KMS-11 (cell line): Measurements from ENCODE around the gene SSPN.

Source experiments
- H2AFZ ChIP-seq: fragments of 200-600 bp; sonication (generic); 2 replicates; pipeline ENCODE4 v1.6.1; 2016; ENCODE audit warnings: antibody characterized with exemption, mixed run types, low read depth
- H3K27ac ChIP-seq: fragments of 200-600 bp; sonication (generic); 2 replicates; pipeline ENCODE4 v1.6.1; 2016; ENCODE audit warnings: mild to moderate bottlenecking, mixed run types
- H3K27me3 ChIP-seq: fragments of 200-600 bp; sonication (generic); 2 replicates; pipeline ENCODE4 v1.6.1; 2017; ENCODE audit warnings: mild to moderate bottlenecking, low read depth, mixed run types, moderate library complexity; ENCODE audit not compliant: insufficient read depth
- H3K36me3 ChIP-seq: fragments of 200-600 bp; sonication (generic); 2 replicates; pipeline ENCODE4 v1.6.1; 2017; ENCODE audit warnings: mild to moderate bottlenecking, mixed run types; ENCODE audit not compliant: insufficient read depth
- H3K4me1 ChIP-seq: fragments of 200-600 bp; sonication (generic); 2 replicates; pipeline ENCODE4 v1.6.1; 2016; ENCODE audit warnings: mild to moderate bottlenecking, low read depth, mixed run types; ENCODE audit not compliant: poor library complexity, severe bottlenecking
- H3K4me2 ChIP-seq: fragments of 200-600 bp; sonication (generic); 2 replicates; pipeline ENCODE4 v1.7.0; 2016; ENCODE audit warnings: mild to moderate bottlenecking, mixed run types
- H3K4me3 ChIP-seq: fragments of 200-600 bp; sonication (generic); IDR thresholded peaks from 2 replicates; pipeline ENCODE4 v1.6.1; 2017; ENCODE audit warnings: low read depth, low read length, mixed read lengths; ENCODE audit not compliant: insufficient read depth
- H3K79me2 ChIP-seq: fragments of 200-600 bp; sonication (generic); 2 replicates; pipeline ENCODE4 v1.6.1; 2016; ENCODE audit warnings: low read depth, mixed run types; ENCODE audit not compliant: insufficient read depth
- H3K9ac ChIP-seq: fragments of 200-600 bp; sonication (generic); 2 replicates; pipeline ENCODE4 v1.6.1; 2016; ENCODE audit warnings: mild to moderate bottlenecking, mixed run types
- H4K20me1 ChIP-seq: fragments of 200-600 bp; sonication (generic); 2 replicates; pipeline ENCODE4 v1.6.1; 2016; ENCODE audit warnings: mild to moderate bottlenecking, mixed run types; ENCODE audit not compliant: insufficient read depth
- CTCF ChIP-seq: fragments of 200-600 bp; sonication (generic); conservative IDR thresholded peaks from 2 replicates; pipeline ENCODE4 v1.6.1; 2017; ENCODE audit warnings: low read depth, mild to moderate bottlenecking, antibody characterized with exemption, low read length, moderate library complexity, mixed read lengths

SSPN gene

GRCh38 chr12:26282339-26282940, 87.1 kb downstream of the SSPN start:
- peaks cover 77% of the 10 kb centered on the region for H3K4me1 ChIP-seq
- H3K9ac ChIP-seq: peak overlapping the region; percentile 29; the same call in 1 of the 2 replicates
- TF ChIP-seq CTCF: no peak
- peak overlapping the region; percentile 72 for H3K27ac ChIP-seq
- H2AFZ ChIP-seq: peak overlapping the region; percentile 66; the same call in 1 of the 2 replicates
- H3K27me3 ChIP-seq: no peaks in the 10 kb centered on the region
- no peaks in the 10 kb centered on the region for H3K36me3 ChIP-seq
- no peaks in the 10 kb centered on the region for H4K20me1 ChIP-seq
- H3K4me2 ChIP-seq: peak overlapping the region; percentile 87
- H3K79me2 ChIP-seq: no peaks in the 10 kb centered on the region
- H3K4me3 ChIP-seq: no peak overlapping the region

- no peaks in the 10 kb centered on the region for H4K20me1 ChIP-seq
- no peaks in the 10 kb centered on the region for H3K79me2 ChIP-seq
- peak overlapping the region; percentile 66 for H2AFZ ChIP-seq
- no peak for TF ChIP-seq CTCF
- H3K4me2 ChIP-seq: peak overlapping the region; percentile 87
- peaks cover 77% of the 10 kb centered on the region for H3K4me1 ChIP-seq
- no peaks in the 10 kb centered on the region for H3K36me3 ChIP-seq
- H3K27ac ChIP-seq: peak overlapping the region; percentile 72
- H3K4me3 ChIP-seq: no peak overlapping the region
- H3K9ac ChIP-seq: peak overlapping the region; percentile 29; the same call in 1 of the 2 replicates
- no peaks in the 10 kb centered on the region for H3K27me3 ChIP-seq
These were observed 87.7 kb downstream of the SSPN start for GRCh38 chr12:26283046-26283445.

GRCh38 chr12:26283617-26284016, 88.2 kb downstream of the SSPN start:
- Histone ChIP-seq H3K9ac (no peak overlapping the region), H3K27ac (peak overlapping the region; percentile 72), H3K4me2 (peak overlapping the region; percentile 87)

GRCh38 chr12:26285401-26285800, 90.0 kb downstream of the SSPN start:
- no peak overlapping the region for H2AFZ ChIP-seq
- no peaks in the 10 kb centered on the region for H3K79me2 ChIP-seq
- H3K36me3 ChIP-seq: no peaks in the 10 kb centered on the region
- no peak overlapping the region for H3K4me3 ChIP-seq
- H3K27ac ChIP-seq: no peak overlapping the region
- H4K20me1 ChIP-seq: no peaks in the 10 kb centered on the region
- no peak overlapping the region for H3K4me2 ChIP-seq
- no peak overlapping the region for H3K9ac ChIP-seq
- no peaks in the 10 kb centered on the region for H3K27me3 ChIP-seq
- H3K4me1 ChIP-seq: peaks cover 68% of the 10 kb centered on the region
- TF ChIP-seq CTCF: no peak

More at GRCh38 chr12:26283617-26284016, 88.2 kb downstream of the SSPN start:
- H3K4me3 ChIP-seq: no peak overlapping the region
- H3K27me3 ChIP-seq: no peaks in the 10 kb centered on the region
- no peaks in the 10 kb centered on the region for H4K20me1 ChIP-seq
- TF ChIP-seq CTCF: no peak
- H3K4me1 ChIP-seq: peaks cover 77% of the 10 kb centered on the region
- H3K36me3 ChIP-seq: no peaks in the 10 kb centered on the region
- H2AFZ ChIP-seq: peak overlapping the region; percentile 66
- no peaks in the 10 kb centered on the region for H3K79me2 ChIP-seq
